Measurements from ENCODE around the gene TRRAP. TPM values are rescaled to one million over a fixed set of nuclear protein-coding genes. Genes with fewer than 3 reads are reported as not detected.

TRRAP gene
- total RNA-seq, 1 experiment from 2014 or later: 55.4 TPM

GRCh38 chr7:98864731-98865453 is 13.4 kb upstream of the TRRAP start:
- intact Hi-C loops (cut with micrococcal nuclease; ENCODE audit: unreplicated experiment): no loop called here
- H3K4me3 Mint-ChIP-seq (ENCODE audit: unreplicated experiment): no peak overlapping the region
- no peaks in the 10 kb centered on the region for H3K27me3 Mint-ChIP-seq (ENCODE audit: insufficient read depth, unreplicated experiment)
- H3K27me3 ChIP-seq (replicated peaks; ENCODE audit: control insufficient read depth, insufficient read depth, low read length): no peaks in the 10 kb centered on the region
- CTCF ChIA-PET: no interaction called here
- no peaks in the 10 kb centered on the region for H3K36me3 Mint-ChIP-seq (ENCODE audit: insufficient read depth, unreplicated experiment)
- H3K27ac Mint-ChIP-seq (ENCODE audit: unreplicated experiment): peak overlapping the region; percentile 18
- no peak for TF ChIP-seq CTCF (IDR thresholded peaks at IDR 0.05; ENCODE audit: insufficient read depth in 1 of 2, low read depth in 1 of 2, low read length in 1 of 2, severe bottlenecking in 1 of 2, unreplicated experiment in 1 of 2)
- no TSS peak for BruUV-seq (replicated peaks)
- no peaks in the 10 kb centered on the region for H3K9me3 ChIP-seq
- DNase-seq: no peak
- H3K4me1 ChIP-seq: peaks cover 11% of the 10 kb centered on the region
- H3K4me3 ChIP-seq (ENCODE audit: low read depth, low read length): no peak overlapping the region
- H3K9me3 Mint-ChIP-seq (ENCODE audit: unreplicated experiment): no peaks in the 10 kb centered on the region
- POLR2A ChIA-PET: no interaction called here
- no peaks in the 10 kb centered on the region for H3K4me1 Mint-ChIP-seq (ENCODE audit: low read depth, unreplicated experiment)
- H3K36me3 ChIP-seq (ENCODE audit: control insufficient read depth, insufficient read depth, low read length): no peaks in the 10 kb centered on the region

- BruUV-seq (replicated peaks): no TSS peak
Observed at GRCh38 chr7:98866351-98866750, 12.0 kb upstream of the TRRAP start.

GRCh38 chr7:98866765-98867164 is 11.6 kb upstream of the TRRAP start:
- no peak for TF ChIP-seq CTCF (IDR thresholded peaks at IDR 0.05; ENCODE audit: insufficient read depth in 1 of 2, low read depth in 1 of 2, low read length in 1 of 2, severe bottlenecking in 1 of 2, unreplicated experiment in 1 of 2)
- ChIA-PET CTCF (no interaction called here), POLR2A (no interaction called here)
- H3K27me3 ChIP-seq (replicated peaks; ENCODE audit: control insufficient read depth, insufficient read depth, low read length): no peaks in the 10 kb centered on the region
- BruUV-seq (replicated peaks): no TSS peak
- H3K36me3 ChIP-seq (ENCODE audit: control insufficient read depth, insufficient read depth, low read length): no peaks in the 10 kb centered on the region
- no peak for DNase-seq
- H3K9me3 ChIP-seq: no peaks in the 10 kb centered on the region
- peaks cover 11% of the 10 kb centered on the region for H3K4me1 ChIP-seq
- Mint-ChIP-seq H3K27ac (ENCODE audit: unreplicated experiment) (no peak overlapping the region), H3K36me3 (ENCODE audit: insufficient read depth, unreplicated experiment) (no peaks in the 10 kb centered on the region), H3K4me1 (ENCODE audit: low read depth, unreplicated experiment) (no peaks in the 10 kb centered on the region), H3K9me3 (ENCODE audit: unreplicated experiment) (no peaks in the 10 kb centered on the region), H3K27me3 (ENCODE audit: insufficient read depth, unreplicated experiment) (no peaks in the 10 kb centered on the region), H3K4me3 (ENCODE audit: unreplicated experiment) (no peak overlapping the region)
- H3K4me3 ChIP-seq (ENCODE audit: low read depth, low read length): no peak overlapping the region
- intact Hi-C loops (cut with micrococcal nuclease; ENCODE audit: unreplicated experiment): no loop called here

More at GRCh38 chr7:98866351-98866750, 12.0 kb upstream of the TRRAP start:
- Histone ChIP-seq H3K9me3 (no peaks in the 10 kb centered on the region), H3K4me1 (peaks cover 11% of the 10 kb centered on the region), H3K4me3 (ENCODE audit: low read depth, low read length) (no peak overlapping the region), H3K36me3 (ENCODE audit: control insufficient read depth, insufficient read depth, low read length) (no peaks in the 10 kb centered on the region), H3K27me3 (replicated peaks; ENCODE audit: control insufficient read depth, insufficient read depth, low read length) (no peaks in the 10 kb centered on the region)
- no peaks in the 10 kb centered on the region for H3K36me3 Mint-ChIP-seq (ENCODE audit: insufficient read depth, unreplicated experiment)
- no peaks in the 10 kb centered on the region for H3K27me3 Mint-ChIP-seq (ENCODE audit: insufficient read depth, unreplicated experiment)
- ChIA-PET POLR2A (no interaction called here), CTCF (no interaction called here)
- TF ChIP-seq CTCF (IDR thresholded peaks at IDR 0.05; ENCODE audit: insufficient read depth in 1 of 2, low read depth in 1 of 2, low read length in 1 of 2, severe bottlenecking in 1 of 2, unreplicated experiment in 1 of 2): no peak
- H3K4me3 Mint-ChIP-seq (ENCODE audit: unreplicated experiment): no peak overlapping the region
- no peaks in the 10 kb centered on the region for H3K9me3 Mint-ChIP-seq (ENCODE audit: unreplicated experiment)
- no peak overlapping the region for H3K27ac Mint-ChIP-seq (ENCODE audit: unreplicated experiment)
- no peaks in the 10 kb centered on the region for H3K4me1 Mint-ChIP-seq (ENCODE audit: low read depth, unreplicated experiment)
- DNase-seq: no peak
- intact Hi-C loops (cut with micrococcal nuclease; ENCODE audit: unreplicated experiment): no loop called here
